ENCODE results near the gene NUP133.

The NUP133 gene

GRCh38 chr1:229447809-229448252 is 60.3 kb downstream of the NUP133 start:
- no peak overlapping the region for H3K27ac ChIP-seq

GRCh38 chr1:229445828-229446227 is 62.3 kb downstream of the NUP133 start:
- no peak overlapping the region for H3K27ac ChIP-seq
- no peak for TF ChIP-seq ZFX (IDR thresholded peaks at IDR 0.05)
- no peak for TF ChIP-seq CTCF (conservative IDR thresholded peaks at IDR 0.05)

More at GRCh38 chr1:229447809-229448252, 60.3 kb downstream of the NUP133 start:
- no peak for TF ChIP-seq ZFX (IDR thresholded peaks at IDR 0.05)
- no peak for TF ChIP-seq CTCF (conservative IDR thresholded peaks at IDR 0.05)

- TF ChIP-seq CTCF (conservative IDR thresholded peaks at IDR 0.05) (no peak), ZFX (IDR thresholded peaks at IDR 0.05) (no peak)
- H3K27ac ChIP-seq: no peak overlapping the region
These were observed 67.1 kb downstream of the NUP133 start for GRCh38 chr1:229440851-229441537.

- TF ChIP-seq CTCF (conservative IDR thresholded peaks at IDR 0.05): no peak
- no peak for TF ChIP-seq ZFX (IDR thresholded peaks at IDR 0.05)
- H3K27ac ChIP-seq: no peak overlapping the region
These were observed 70.1 kb downstream of the NUP133 start for GRCh38 chr1:229438021-229438420.

DNA sequence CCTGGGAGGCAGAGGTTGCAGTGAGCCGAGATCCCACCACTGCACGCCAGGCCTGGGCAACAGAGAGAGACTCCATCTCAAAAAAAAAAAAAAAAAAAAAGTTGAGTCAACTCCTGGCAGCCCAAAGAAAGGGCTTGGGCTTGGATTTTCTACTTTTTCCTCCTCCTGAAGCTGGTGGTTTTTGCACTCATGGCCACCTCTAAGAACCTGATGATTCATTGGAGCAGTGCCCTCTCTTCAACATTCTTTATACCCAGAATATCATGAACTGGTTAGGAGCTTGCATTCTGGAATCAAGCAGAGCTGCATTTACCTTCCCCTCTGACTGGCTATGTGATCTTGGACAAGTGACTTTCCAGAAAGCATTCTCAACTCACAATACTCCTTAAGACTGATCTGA is 70.7 kb downstream of the NUP133 start:
- no peak for TF ChIP-seq CTCF (conservative IDR thresholded peaks at IDR 0.05)
- no peak for TF ChIP-seq ZFX (IDR thresholded peaks at IDR 0.05)
- no peak overlapping the region for H3K27ac ChIP-seq

DNA sequence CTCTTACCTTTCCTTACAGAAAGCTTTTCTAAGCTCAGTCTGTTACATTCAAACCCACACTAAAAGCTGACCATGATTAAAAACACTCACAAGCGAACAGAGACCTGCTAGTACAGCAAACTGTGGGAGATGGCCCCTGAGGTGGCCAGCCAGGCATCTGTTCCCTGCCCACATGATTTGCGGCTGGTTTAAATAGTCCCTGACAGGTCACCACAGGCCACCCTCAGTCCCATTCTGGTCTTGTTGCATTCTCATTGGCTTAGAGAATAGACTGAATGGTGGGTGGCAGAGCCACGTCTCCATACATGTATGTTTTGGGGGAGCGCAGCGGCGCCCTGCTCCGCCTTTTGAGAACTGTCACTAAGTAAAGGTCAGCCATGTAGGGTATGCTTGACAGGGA is 71.9 kb downstream of the NUP133 start:
- TF ChIP-seq ZFX (IDR thresholded peaks at IDR 0.05) (no peak), CTCF (conservative IDR thresholded peaks at IDR 0.05) (no peak)
- H3K27ac ChIP-seq: no peak overlapping the region

GRCh38 chr1:229434641-229435051 is 73.5 kb downstream of the NUP133 start:
- H3K27ac ChIP-seq: no peak overlapping the region
- TF ChIP-seq ZFX (IDR thresholded peaks at IDR 0.05) (no peak), CTCF (conservative IDR thresholded peaks at IDR 0.05) (no peak)
